Keratinocyte (primary cell): Measurements from ENCODE around the gene GPR45. TPM values are rescaled to one million over a fixed set of nuclear protein-coding genes. Genes with fewer than 3 reads are reported as not detected.

Source experiments
- DNase-seq: peaks from one replicate; pipeline ENCODE4 v3.0.0-alpha.2; 2011; ENCODE audit warnings: low read depth, missing footprints, low spot score
- FAIRE-seq: peaks from 2 replicates; lab custom pipeline; 2011; peaks lifted over from hg19 to GRCh38; lab: Jason Lieb, UNC
- H2AFZ ChIP-seq: 2 replicates; pipeline ENCODE4 v1.6.0; 2012; ENCODE audit warnings: low read length, control low read depth, inconsistent platforms; ENCODE audit not compliant: control insufficient read depth
- H3K27ac ChIP-seq: 2 replicates; pipeline ENCODE4 v1.5.1; 2011; ENCODE audit warnings: low read length; ENCODE audit not compliant: control insufficient read depth, insufficient read depth
- H3K27me3 ChIP-seq: 3 replicates; pipeline ENCODE4 v1.6.0; 2011; ENCODE audit warnings: low read length; ENCODE audit not compliant: control insufficient read depth, insufficient read depth; ENCODE audit errors: extremely low read depth
- H3K36me3 ChIP-seq, 2 experiments: 2 replicates in 1 of 2; 3 replicates in 1 of 2; pipeline ENCODE4 v1.5.1; 2011; ENCODE audit warnings: low read length in 2 of 2, mild to moderate bottlenecking in 1 of 2; ENCODE audit not compliant: control insufficient read depth in 2 of 2, insufficient read depth in 2 of 2; ENCODE audit errors: extremely low read depth in 1 of 2
- H3K4me1 ChIP-seq: 3 replicates; pipeline ENCODE4 v1.5.1; 2011; ENCODE audit warnings: low read length; ENCODE audit not compliant: control insufficient read depth, insufficient read depth; ENCODE audit errors: extremely low read depth
- H3K4me2 ChIP-seq: 3 replicates; pipeline ENCODE4 v1.6.0; 2011; ENCODE audit warnings: low read depth, low read length; ENCODE audit not compliant: control insufficient read depth, insufficient read depth; ENCODE audit errors: extremely low read depth
- H3K4me3 ChIP-seq, 3 experiments: fragments of 200-600 bp in 1 of 3; sonication (generic) in 1 of 3; 2 replicates in 2 of 3; 3 replicates in 1 of 3; pipeline ENCODE4 v1.5.1; 2011 to 2016; ENCODE audit warnings: low read length in 3 of 3, mild to moderate bottlenecking in 3 of 3, control low read depth in 2 of 3, inconsistent platforms in 1 of 3, low read depth in 1 of 3, mixed read lengths in 1 of 3, mixed run types in 1 of 3, moderate library complexity in 1 of 3; ENCODE audit not compliant: control insufficient read depth in 2 of 3, insufficient read depth in 2 of 3; ENCODE audit errors: extremely low read depth in 1 of 3
- H3K79me2 ChIP-seq: 2 replicates; pipeline ENCODE4 v1.6.0; 2012; ENCODE audit warnings: low read length; ENCODE audit not compliant: control insufficient read depth, insufficient read depth
- H3K9ac ChIP-seq: 3 replicates; pipeline ENCODE4 v1.6.0; 2011; ENCODE audit warnings: low read length; ENCODE audit not compliant: control insufficient read depth, insufficient read depth; ENCODE audit errors: extremely low read depth
- H3K9me1 ChIP-seq: 3 replicates; pipeline ENCODE4 v1.6.0; 2011; ENCODE audit warnings: low read length; ENCODE audit not compliant: control insufficient read depth, insufficient read depth; ENCODE audit errors: extremely low read depth
- H3K9me3 ChIP-seq: 2 replicates; pipeline ENCODE4 v1.5.1; 2012; ENCODE audit warnings: low read depth, low read length; ENCODE audit not compliant: control insufficient read depth
- H4K20me1 ChIP-seq: 3 replicates; pipeline ENCODE4 v1.6.0; 2011; ENCODE audit warnings: low read length; ENCODE audit not compliant: control insufficient read depth, insufficient read depth; ENCODE audit errors: extremely low read depth
- CTCF ChIP-seq, 3 experiments: IDR thresholded peaks in 1 of 3; conservative IDR thresholded peaks in 1 of 3; optimal IDR thresholded peaks in 1 of 3; 2 replicates in 2 of 3; 3 replicates in 1 of 3; pipeline versions ENCODE3 to v1.5.1; 2011; ENCODE audit warnings: low read length in 3 of 3, mild to moderate bottlenecking in 3 of 3, moderate library complexity in 2 of 3, control low read depth in 1 of 3, inconsistent platforms in 1 of 3; ENCODE audit not compliant: insufficient read depth in 2 of 3; ENCODE audit errors: extremely low read depth in 1 of 3
- EZH2 ChIP-seq: IDR thresholded peaks from one replicate; pipeline ENCODE4 v1.6.1; 2012; ENCODE audit warnings: inconsistent platforms, mild to moderate bottlenecking, low read length, moderate library complexity
- dilution Hi-C: fragments of 300-500 bp; cut with MboI; formaldehyde crosslinking; loops from one replicate; pipeline ENCODE4 v1.7.0; 2020; ENCODE audit warnings: low sequenced_read_pairs; ENCODE audit not compliant: extremely low pct_ligation_motif_present
- polyA plus RNA-seq, 5 experiments: library from polyadenylated mRNA; depleted of rRNA in 3 of 5; stranded (reverse) in 3 of 5; stranded (forward) in 1 of 5; unstranded in 1 of 5; fragments of >200 nt; gene quantifications; 1 replicate in 1 of 5; 2 replicates in 3 of 5; 3 replicates in 1 of 5; pipeline versions ENCODE4 v1.2.1 to v1.2.3, GENCODE V29; 2011 to 2012; ENCODE audit warnings: missing spikeins in 2 of 5, low read depth in 1 of 5, low replicate concordance in 1 of 5

Gene GPR45
- polyA plus RNA-seq, 1 donor (not counting 4 experiments of a cell fraction or from before 2014, with no cell fraction given) = not detected

- Histone ChIP-seq H3K4me3 (no peak overlapping the region), H3K9ac (no peak overlapping the region), H3K4me2 (no peak overlapping the region), H3K27me3 (peaks cover 4% of the 10 kb centered on the region), H3K9me3 (no peaks in the 10 kb centered on the region), H3K36me3 (no peaks in the 10 kb centered on the region), H4K20me1 (no peaks in the 10 kb centered on the region), H3K4me1 (no peaks in the 10 kb centered on the region), H2AFZ (no peak overlapping the region), H3K27ac (no peak overlapping the region), H3K79me2 (no peaks in the 10 kb centered on the region), H3K9me1 (no peaks in the 10 kb centered on the region)
- no peak for TF ChIP-seq EZH2
- no peak for TF ChIP-seq CTCF (optimal IDR thresholded peaks at IDR 0.05 in 1 of 3, IDR thresholded peaks at IDR 0.05 in 1 of 3, conservative IDR thresholded peaks at IDR 0.05 in 1 of 3; ENCODE audit: extremely low read depth in 1 of 3, insufficient read depth in 2 of 3, low read length in 3 of 3)
- DNase-seq (no peak), FAIRE-seq (no peak)
- dilution Hi-C loops = no loop called here
Observed at GRCh38 chr2:105244451-105244850, 2.9 kb downstream of the GPR45 start.

GRCh38 chr2:105248316-105249070 is 7.0 kb downstream of the GPR45 start:
- peaks cover 4% of the 10 kb centered on the region for H3K27me3 ChIP-seq
- no peaks in the 10 kb centered on the region for H4K20me1 ChIP-seq
- no peak for TF ChIP-seq EZH2
- no peak for TF ChIP-seq CTCF (optimal IDR thresholded peaks at IDR 0.05 in 1 of 3, IDR thresholded peaks at IDR 0.05 in 1 of 3, conservative IDR thresholded peaks at IDR 0.05 in 1 of 3; ENCODE audit: extremely low read depth in 1 of 3, insufficient read depth in 2 of 3, low read length in 3 of 3)
- H3K27ac ChIP-seq = no peak overlapping the region
- H2AFZ ChIP-seq = no peak overlapping the region
- dilution Hi-C loops = no loop called here
- H3K9me1 ChIP-seq = no peaks in the 10 kb centered on the region
- FAIRE-seq (no peak), DNase-seq (no peak)
- no peak overlapping the region for H3K4me2 ChIP-seq
- H3K4me3 ChIP-seq = no peak overlapping the region
- H3K79me2 ChIP-seq = no peaks in the 10 kb centered on the region
- no peak overlapping the region for H3K9ac ChIP-seq
- no peaks in the 10 kb centered on the region for H3K36me3 ChIP-seq
- no peaks in the 10 kb centered on the region for H3K4me1 ChIP-seq
- no peaks in the 10 kb centered on the region for H3K9me3 ChIP-seq
